Stomach (tissue), 9 donors: ENCODE data around the gene FNDC3B. TPM values are rescaled to one million over a fixed set of nuclear protein-coding genes. Genes with fewer than 3 reads are reported as not detected.

Experiments
- DNase-seq, 2 donors: peaks; one replicate each; pipeline versions ENCODE4 v3.0.0 to v3.0.0-alpha.2; 2013 to 2019
- H3K27ac ChIP-seq, 5 donors: fragments of 200-600 bp in 4 of 5; sonication (generic) in 4 of 5; one replicate each; pipeline ENCODE4 v1.5.1; 2013 to 2019; ENCODE audit warnings: mild to moderate bottlenecking in 1 of 5, moderate library complexity in 1 of 5
- H3K27me3 ChIP-seq, 3 donors: fragments of 200-600 bp; sonication (generic); one replicate each; pipeline ENCODE4 v1.5.1; 2017 to 2019; ENCODE audit warnings: mixed run types in 1 of 3
- H3K36me3 ChIP-seq, 4 donors: fragments of 200-600 bp; sonication (generic); 1 replicate in 3 of 4; 2 replicates in 1 of 4; pipeline ENCODE4 v1.5.1; 2016 to 2019
- H3K4me1 ChIP-seq, 4 donors: fragments of 200-600 bp; sonication (generic); one replicate each; pipeline ENCODE4 v1.5.1; 2016 to 2019
- H3K4me3 ChIP-seq, 4 donors: fragments of 200-600 bp; sonication (generic) in 3 of 4; one replicate each; pipeline ENCODE4 v1.5.1; 2016 to 2019; ENCODE audit warnings: mild to moderate bottlenecking in 1 of 4
- H3K9me3 ChIP-seq, 4 donors: fragments of 200-600 bp; sonication (generic); one replicate each; pipeline ENCODE4 v1.5.1; 2016 to 2019
- EP300 ChIP-seq: sonication (generic); formaldehyde crosslinking; IDR thresholded peaks from one replicate; pipeline ENCODE4 v1.6.1; 2017; ENCODE audit warnings: antibody characterized with exemption
- POLR2A ChIP-seq, 4 donors: fragments of 450-650 bp; IDR thresholded peaks; one replicate each; pipeline ENCODE4 v1.6.1; 2016; ENCODE audit warnings: antibody characterized with exemption in 4 of 4, control low read depth in 2 of 4, mild to moderate bottlenecking in 1 of 4, moderate library complexity in 1 of 4
- POLR2AphosphoS5 ChIP-seq, 3 donors: sonication (generic); formaldehyde crosslinking; IDR thresholded peaks; one replicate each; pipeline ENCODE4 v1.6.1; 2016; ENCODE audit warnings: antibody characterized with exemption in 3 of 3
- WGBS, 5 donors: extraction: QIAGEN DNeasy Blood & Tissue Kit in 3 of 5; methylation state at CpG; one replicate each; pipeline versions ENCODE4 v1.1.5 to v1.1.7; 2013 to 2018; 5-methylcytosine and 5-hydroxymethylcytosine counted together
- intact Hi-C: fragments of 100-400 bp; cut with DNase I; formaldehyde crosslinking; loops from one replicate; pipeline ENCODE4 v1.15.1; 2023; ENCODE audit warnings: low total_unique reads
- polyA plus RNA-seq, 3 donors: library from polyadenylated mRNA; stranded (reverse); fragments of 200-250 nt; gene quantifications; one replicate each; pipeline ENCODE4 v1.2.3, GENCODE V29; 2013
- total RNA-seq, 5 donors: library from RNA; depleted of rRNA; stranded (reverse); fragments of >200 nt; gene quantifications; one replicate each; pipeline versions ENCODE4 v1.1.0 to v1.2.3, GENCODE V29; 2014 to 2016
- TF ChIP-seq, protein P1 (sequence below), 7 experiments: fragments of 450-650 bp in 4 of 7; fragments of 200-600 bp in 3 of 7; sonication (generic) in 3 of 7; IDR thresholded peaks; one replicate each; pipeline ENCODE4 v1.5.1; 2016 to 2019; ENCODE audit warnings: antibody characterized with exemption in 7 of 7, control low read depth in 2 of 7, mild to moderate bottlenecking in 1 of 7
- donor health status: healthy with polysubstance abuse.
- donor health status: Bipolar disorder and iron deficiency.
- donor health status: healthy.

Gene FNDC3B
- total and polyA plus RNA-seq, 8 donors = 6.0 to 229 (median 53.7) TPM

DNA sequence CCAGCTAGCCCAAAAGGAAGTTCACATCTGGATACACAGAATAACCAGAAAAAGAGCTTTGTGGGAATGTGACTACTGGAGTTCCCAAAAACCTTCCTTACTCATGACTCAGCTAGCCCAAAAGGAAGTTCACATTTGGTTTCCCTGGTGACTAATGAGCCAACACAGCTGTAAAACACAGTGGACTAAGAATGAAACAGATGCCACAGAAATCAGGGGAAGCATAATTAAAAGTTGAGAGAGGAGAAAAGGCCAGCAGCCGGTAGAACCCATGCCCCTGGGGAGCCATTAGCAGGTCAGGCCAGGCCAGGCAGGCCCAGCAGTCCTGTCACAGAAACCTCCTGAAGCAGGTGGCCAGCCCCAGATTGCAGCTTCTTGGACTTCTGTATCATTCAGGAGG lies 278.6 kb downstream of the FNDC3B start:
- H3K27me3 ChIP-seq = no peaks in the 10 kb centered on the region

DNA sequence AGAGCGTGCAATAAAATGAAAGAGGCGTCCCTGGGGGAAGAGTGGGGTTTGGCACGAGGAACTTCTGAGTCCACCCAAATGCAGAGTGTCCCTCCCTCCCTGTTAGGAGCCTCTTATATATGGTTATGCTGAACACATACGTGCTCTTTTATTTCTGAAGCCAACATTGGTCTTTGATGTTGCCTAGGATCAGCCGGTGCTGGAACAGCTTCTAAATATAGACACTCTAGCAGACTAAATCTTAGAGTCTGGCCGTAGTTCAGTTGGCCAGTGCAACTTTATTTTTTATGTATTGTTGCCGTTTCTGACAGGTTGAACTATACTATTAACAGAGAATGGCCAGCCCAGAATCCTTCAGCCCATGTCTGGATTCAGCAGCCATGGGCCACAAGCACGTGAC lies 280.2 kb downstream of the FNDC3B start:
- peak in 1 of 2 donors; percentile 71 for DNase-seq
- Histone ChIP-seq H3K27me3 (no peaks in the 10 kb centered on the region), H3K4me1 (peaks cover 32 to 85% (median 57%) of the 10 kb centered on the region in 4 donors), H3K36me3 (peaks cover 0 to 26% (median 18%) of the 10 kb centered on the region in 4 donors), H3K27ac (peak overlapping the region; percentile 5 to 82 (median 74)), H3K4me3 (no peak overlapping the region), H3K9me3 (no peaks in the 10 kb centered on the region)
- WGBS, 5 donors = 49 to 79% (median 70%) methylated on average over 8 of the region's 8 CpGs
- TF ChIP-seq EP300 = no peak
- intact Hi-C loops = no loop called here

More for the DNA sequence above, 278.6 kb downstream of the FNDC3B start:
- TF ChIP-seq POLR2A (IDR thresholded peaks at IDR 0.05) (no peak), POLR2AphosphoS5 (IDR thresholded peaks at IDR 0.05) (peak; percentile 12 to 86 (median 50))
- Histone ChIP-seq H3K9me3 (no peaks in the 10 kb centered on the region), H3K4me3 (no peak overlapping the region), H3K27ac (peak overlapping the region; percentile 40 to 82 (median 74)), H3K36me3 (peaks cover 3 to 41% (median 30%) of the 10 kb centered on the region in 4 donors), H3K4me1 (peaks cover 30 to 77% (median 54%) of the 10 kb centered on the region in 4 donors)
- intact Hi-C loops = no loop called here
- DNase-seq = peak in 1 of 2 donors; percentile 82
- WGBS, 5 donors = 19 to 52% (median 38%) methylated on average over 1 of the region's 1 CpG

GRCh38 chr3:172320468-172320867 lies 281.1 kb downstream of the FNDC3B start:
- no peaks in the 10 kb centered on the region for H3K9me3 ChIP-seq
- no peak overlapping the region for H3K4me3 ChIP-seq
- H3K27me3 ChIP-seq = no peaks in the 10 kb centered on the region
- peak overlapping the region in 3 of 5 donors; percentile 74 to 82 (median 78) for H3K27ac ChIP-seq
- peaks cover 0 to 32% (median 26%) of the 10 kb centered on the region in 4 donors for H3K36me3 ChIP-seq
- intact Hi-C loops = no loop called here
- 66 to 73% (median 70%) methylated on average over 2 of the region's 2 CpGs for WGBS, 5 donors
- TF ChIP-seq POLR2A (IDR thresholded peaks at IDR 0.05) (no peak), EP300 (no peak), POLR2AphosphoS5 (IDR thresholded peaks at IDR 0.05) (no peak)
- TF ChIP-seq, protein P1, sequence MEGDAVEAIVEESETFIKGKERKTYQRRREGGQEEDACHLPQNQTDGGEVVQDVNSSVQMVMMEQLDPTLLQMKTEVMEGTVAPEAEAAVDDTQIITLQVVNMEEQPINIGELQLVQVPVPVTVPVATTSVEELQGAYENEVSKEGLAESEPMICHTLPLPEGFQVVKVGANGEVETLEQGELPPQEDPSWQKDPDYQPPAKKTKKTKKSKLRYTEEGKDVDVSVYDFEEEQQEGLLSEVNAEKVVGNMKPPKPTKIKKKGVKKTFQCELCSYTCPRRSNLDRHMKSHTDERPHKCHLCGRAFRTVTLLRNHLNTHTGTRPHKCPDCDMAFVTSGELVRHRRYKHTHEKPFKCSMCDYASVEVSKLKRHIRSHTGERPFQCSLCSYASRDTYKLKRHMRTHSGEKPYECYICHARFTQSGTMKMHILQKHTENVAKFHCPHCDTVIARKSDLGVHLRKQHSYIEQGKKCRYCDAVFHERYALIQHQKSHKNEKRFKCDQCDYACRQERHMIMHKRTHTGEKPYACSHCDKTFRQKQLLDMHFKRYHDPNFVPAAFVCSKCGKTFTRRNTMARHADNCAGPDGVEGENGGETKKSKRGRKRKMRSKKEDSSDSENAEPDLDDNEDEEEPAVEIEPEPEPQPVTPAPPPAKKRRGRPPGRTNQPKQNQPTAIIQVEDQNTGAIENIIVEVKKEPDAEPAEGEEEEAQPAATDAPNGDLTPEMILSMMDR (IDR thresholded peaks at IDR 0.05) = no peak
- H3K4me1 ChIP-seq = peaks cover 32 to 81% (median 52%) of the 10 kb centered on the region in 4 donors
- no peak for DNase-seq

- no peak overlapping the region for H3K4me3 ChIP-seq
- intact Hi-C loops = no loop called here
- WGBS, 5 donors = 57 to 67% (median 61%) methylated on average over 2 of the region's 2 CpGs
- no peak for TF ChIP-seq POLR2A (IDR thresholded peaks at IDR 0.05)
- no peak for TF ChIP-seq EP300
- TF ChIP-seq POLR2AphosphoS5 (IDR thresholded peaks at IDR 0.05) = no peak
- H3K4me1 ChIP-seq = peaks cover 28 to 76% (median 47%) of the 10 kb centered on the region in 4 donors
- DNase-seq = no peak
- H3K36me3 ChIP-seq = peaks cover 0 to 38% (median 32%) of the 10 kb centered on the region in 4 donors
- no peaks in the 10 kb centered on the region for H3K9me3 ChIP-seq
- H3K27ac ChIP-seq = peak overlapping the region in 3 of 5 donors; percentile 74 to 82 (median 78)
- H3K27me3 ChIP-seq = no peaks in the 10 kb centered on the region
Measured at GRCh38 chr3:172321035-172321434, 281.7 kb downstream of the FNDC3B start.

GRCh38 chr3:172323894-172324610 lies 284.7 kb downstream of the FNDC3B start:
- intact Hi-C loops = no loop called here
- WGBS, 5 donors = 56 to 69% (median 68%) methylated on average over 10 of the region's 10 CpGs

DNA sequence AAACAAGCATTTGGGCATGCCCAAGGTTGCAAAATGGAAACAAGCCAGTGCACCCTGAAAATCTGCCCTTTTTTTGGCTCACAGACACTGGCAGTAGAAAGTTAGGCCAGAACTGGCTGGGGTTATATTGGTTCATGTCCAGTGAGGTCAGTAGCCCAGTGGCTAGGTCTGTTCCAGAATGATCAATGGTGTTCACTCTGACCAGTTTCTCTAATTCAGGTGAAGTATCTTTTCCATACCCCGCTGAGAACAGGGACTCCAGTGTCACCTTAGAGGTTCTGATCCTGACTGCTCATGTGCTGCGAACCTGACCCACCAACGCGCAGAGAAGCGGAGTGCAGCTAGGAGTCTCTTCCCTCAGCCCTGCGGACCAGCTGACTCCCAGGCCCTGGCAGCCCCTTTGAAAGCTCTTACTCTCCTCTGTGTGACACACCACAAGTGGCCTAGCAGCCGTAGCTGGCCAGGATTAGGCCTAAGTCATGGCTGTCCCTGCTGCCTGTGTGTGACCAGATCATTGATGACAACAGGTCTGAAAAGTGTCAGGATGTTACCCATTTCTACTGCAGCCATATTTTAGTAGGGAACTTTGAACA lies 285.3 kb downstream of the FNDC3B start:
- 91 to 95% (median 92%) methylated on average over 5 to 7 of the region's 7 CpGs for WGBS, 5 donors
- Histone ChIP-seq H3K36me3 (peaks cover 8 to 66% (median 49%) of the 10 kb centered on the region in 4 donors), H3K27ac (peak overlapping the region; percentile 8 to 65 (median 36)), H3K9me3 (no peaks in the 10 kb centered on the region), H3K27me3 (no peaks in the 10 kb centered on the region), H3K4me3 (no peak overlapping the region), H3K4me1 (peaks cover 4 to 48% (median 20%) of the 10 kb centered on the region in 4 donors)
- TF ChIP-seq POLR2AphosphoS5 (IDR thresholded peaks at IDR 0.05) (no peak), EP300 (no peak), POLR2A (IDR thresholded peaks at IDR 0.05) (no peak)
- TF ChIP-seq, protein P1 (IDR thresholded peaks at IDR 0.05) = no peak
- no peak for DNase-seq
- intact Hi-C loops = no loop called here

More at GRCh38 chr3:172323894-172324610, 284.7 kb downstream of the FNDC3B start:
- TF ChIP-seq EP300 (no peak), POLR2AphosphoS5 (IDR thresholded peaks at IDR 0.05) (peak in 2 of 3 donors; percentile 6 to 38)
- peaks cover 4 to 55% (median 25%) of the 10 kb centered on the region in 4 donors for H3K4me1 ChIP-seq
- peak overlapping the region; percentile 25 to 65 (median 42) for H3K27ac ChIP-seq
- H3K4me3 ChIP-seq = no peak overlapping the region
- peak in 1 of 2 donors; percentile 43 for DNase-seq
- H3K36me3 ChIP-seq = peaks cover 2 to 66% (median 48%) of the 10 kb centered on the region in 4 donors
- no peaks in the 10 kb centered on the region for H3K27me3 ChIP-seq
- H3K9me3 ChIP-seq = no peaks in the 10 kb centered on the region
